Cardiac fibroblast (primary cell): ENCODE results near the gene GPRC5D.

Source experiments
- DNase-seq, 2 donors: peaks; one replicate each; pipeline versions ENCODE4 v3.0.0 to v3.0.0-alpha.2; 2010; ENCODE audit warnings: low read depth in 2 of 2
- H3K4me3 ChIP-seq, 2 donors: replicated peaks in 1 of 2; 1 replicate in 1 of 2; 2 replicates in 1 of 2; pipeline ENCODE4 v1.5.1; 2011; ENCODE audit warnings: low read depth in 2 of 2, low read length in 2 of 2, mild to moderate bottlenecking in 2 of 2, moderate library complexity in 1 of 2
- CTCF ChIP-seq: IDR thresholded peaks from one replicate; pipeline ENCODE4 v1.5.1; 2011; ENCODE audit warnings: low read depth, mild to moderate bottlenecking, low read length, inconsistent platforms

GPRC5D gene

GRCh38 chr12:12916135-12916944, 35.6 kb downstream of the GPRC5D start:
- peak; percentile 96 for TF ChIP-seq CTCF
- peak; percentile 87 to 92 for DNase-seq
- no peak overlapping the region for H3K4me3 ChIP-seq

- DNase-seq = no peak
- no peak overlapping the region for H3K4me3 ChIP-seq
- TF ChIP-seq CTCF = no peak
Observed at GRCh38 chr12:12915656-12916055, 36.3 kb downstream of the GPRC5D start.

GRCh38 chr12:12912711-12913110, 39.3 kb downstream of the GPRC5D start:
- TF ChIP-seq CTCF = no peak
- DNase-seq = no peak
- no peak overlapping the region for H3K4me3 ChIP-seq

- no peak overlapping the region for H3K4me3 ChIP-seq
- TF ChIP-seq CTCF = no peak
- peak in 1 of 2 donors; percentile 96 for DNase-seq
Observed at GRCh38 chr12:12909995-12910420, 42.0 kb downstream of the GPRC5D start.

GRCh38 chr12:12909228-12909994, 42.6 kb downstream of the GPRC5D start:
- peak in 1 of 2 donors; percentile 44 for DNase-seq
- TF ChIP-seq CTCF = no peak
- no peak overlapping the region for H3K4me3 ChIP-seq

- no peak for DNase-seq
- H3K4me3 ChIP-seq = no peak overlapping the region
- no peak for TF ChIP-seq CTCF
Observed at GRCh38 chr12:12908711-12909110, 43.3 kb downstream of the GPRC5D start.
